IMR-90 (cell line): Measurements from ENCODE around the gene CDH23. TPM values are rescaled to one million over a fixed set of nuclear protein-coding genes. Genes with fewer than 3 reads are reported as not detected.
A peak's percentile ranks its signal among the peaks of the same experiment; 100 is the strongest.

Source experiments
- ATAC-seq: fragments of 200-7000 bp; cut with Tn5 transposase; 2 replicates; pipeline ENCODE4 v1.9.1; 2020; ENCODE audit warnings: low read depth, mild to moderate bottlenecking, moderate library complexity
- BruUV-seq: library from RNA; stranded (reverse); fragments of 400-500 nt; replicated peaks from 2 replicates; lab custom pipeline; 2021; lab: Mats Ljungman, UMichigan
- CTCF ChIA-PET: fragments of 300-600 bp; formaldehyde crosslinking; extraction: SDS; loops from one replicate; lab custom pipeline; 2021; ENCODE audit warnings: antibody characterized with exemption; lab: Yijun Ruan, JAX
- POLR2A ChIA-PET: fragments of 300-600 bp; sonication (Branson Sonifier 250); formaldehyde crosslinking; loops from one replicate; lab custom pipeline; 2022; ENCODE audit warnings: antibody characterized with exemption; ENCODE audit not compliant: unreplicated experiment; lab: Charles Lee
- DNase-seq: peaks from one replicate; pipeline ENCODE4 v3.0.0; 2013
- H2AFZ ChIP-seq: replicated peaks from 2 replicates; pipeline ENCODE3; 2013; ENCODE audit warnings: low read length, mild to moderate bottlenecking; ENCODE audit not compliant: poor library complexity
- H2AK5ac ChIP-seq: 2 replicates; pipeline ENCODE4 v1.6.1; 2013; ENCODE audit warnings: low read depth, low read length, inconsistent platforms
- H2AK9ac ChIP-seq: replicated peaks from 2 replicates; pipeline ENCODE3; 2013; ENCODE audit warnings: mild to moderate bottlenecking, low read depth, low read length, moderate library complexity; ENCODE audit not compliant: poor library complexity
- H2BK120ac ChIP-seq: 2 replicates; pipeline ENCODE4 v1.6.1; 2013; ENCODE audit warnings: low read depth, low read length, inconsistent platforms
- H2BK15ac ChIP-seq: 3 replicates; pipeline ENCODE4 v1.6.1; 2013; ENCODE audit warnings: low read depth, low read length, inconsistent platforms
- H2BK20ac ChIP-seq: 2 replicates; pipeline ENCODE4 v1.6.1; 2013; ENCODE audit warnings: low read depth, mild to moderate bottlenecking, inconsistent platforms, low read length, moderate library complexity
- H2BK5ac ChIP-seq: 2 replicates; pipeline ENCODE4 v1.6.1; 2013; ENCODE audit warnings: mild to moderate bottlenecking, low read depth, low read length, inconsistent platforms; ENCODE audit not compliant: poor library complexity, severe bottlenecking
- H3K14ac ChIP-seq: replicated peaks from 2 replicates; pipeline ENCODE4 v1.6.1; 2013; ENCODE audit warnings: low read depth, low read length, inconsistent platforms
- H3K18ac ChIP-seq: 2 replicates; pipeline ENCODE4 v1.6.1; 2013; ENCODE audit warnings: low read depth, low read length, control low read depth
- H3K23ac ChIP-seq: 2 replicates; pipeline ENCODE4 v1.6.1; 2013; ENCODE audit warnings: low read depth, low read length, inconsistent platforms
- H3K27ac ChIP-seq: 2 replicates; pipeline ENCODE4 v1.5.1; 2013; ENCODE audit warnings: mild to moderate bottlenecking, control low read depth, low read length; ENCODE audit not compliant: insufficient read depth
- H3K27me3 ChIP-seq: 2 replicates; pipeline ENCODE4 v1.6.1; 2013; ENCODE audit warnings: low read length; ENCODE audit not compliant: control insufficient read depth, insufficient read depth
- H3K36me3 ChIP-seq: 2 replicates; pipeline ENCODE4 v1.6.1; 2013; ENCODE audit warnings: low read length, mixed read lengths; ENCODE audit not compliant: control insufficient read depth, insufficient read depth
- H3K4ac ChIP-seq: 2 replicates; pipeline ENCODE4 v1.6.1; 2013; ENCODE audit warnings: low read depth, low read length, inconsistent platforms
- H3K4me1 ChIP-seq: 2 replicates; pipeline ENCODE4 v1.6.1; 2013; ENCODE audit warnings: low read length, mixed read lengths; ENCODE audit not compliant: control insufficient read depth, insufficient read depth
- H3K4me2 ChIP-seq: 2 replicates; pipeline ENCODE4 v1.6.1; 2013; ENCODE audit warnings: low read depth, mild to moderate bottlenecking, control low read depth, low read length, moderate library complexity
- H3K4me3 ChIP-seq: 2 replicates; pipeline ENCODE4 v1.5.1; 2013; ENCODE audit warnings: low read depth, mild to moderate bottlenecking, control low read depth, low read length, moderate library complexity; ENCODE audit not compliant: insufficient read depth
- H3K56ac ChIP-seq: 2 replicates; pipeline ENCODE4 v1.6.1; 2013; ENCODE audit warnings: low read length, inconsistent platforms; ENCODE audit not compliant: insufficient read depth; ENCODE audit errors: extremely low read depth
- H3K79me1 ChIP-seq, 2 experiments: 2 replicates each; pipeline ENCODE4 v1.6.1; 2013; ENCODE audit warnings: low read length in 2 of 2, inconsistent platforms in 1 of 2, low read depth in 1 of 2
- H3K9ac ChIP-seq: 2 replicates; pipeline ENCODE4 v1.6.1; 2013; ENCODE audit warnings: low read depth, low read length, control low read depth
- H3K9me1 ChIP-seq: 2 replicates; pipeline ENCODE4 v1.6.1; 2013; ENCODE audit warnings: low read length, inconsistent platforms; ENCODE audit not compliant: insufficient read depth
- H3K9me3 ChIP-seq: 2 replicates; pipeline ENCODE4 v1.6.1; 2013; ENCODE audit warnings: low read length; ENCODE audit not compliant: control insufficient read depth, insufficient read depth
- H4K20me1 ChIP-seq: 2 replicates; pipeline ENCODE4 v1.6.1; 2013; ENCODE audit warnings: low read length, inconsistent platforms; ENCODE audit not compliant: insufficient read depth
- H4K5ac ChIP-seq: 2 replicates; pipeline ENCODE4 v1.6.1; 2013; ENCODE audit warnings: mild to moderate bottlenecking, low read depth, low read length, control low read depth
- H4K8ac ChIP-seq, 2 experiments: 2 replicates each; pipeline ENCODE4 v1.6.1; 2013; ENCODE audit warnings: low read depth in 2 of 2, low read length in 2 of 2, control low read depth in 1 of 2, inconsistent platforms in 1 of 2
- H4K91ac ChIP-seq: 2 replicates; pipeline ENCODE4 v1.6.1; 2013; ENCODE audit warnings: low read depth, low read length, inconsistent platforms; ENCODE audit not compliant: insufficient read depth
- BHLHE40 ChIP-seq: fragments of 150-350 bp; IDR thresholded peaks from 2 replicates; pipeline ENCODE4 v1.6.1; 2016; ENCODE audit warnings: mild to moderate bottlenecking, low read depth, low read length
- CEBPB ChIP-seq: IDR thresholded peaks from 2 replicates; pipeline ENCODE4 v1.6.1; 2012; ENCODE audit warnings: low read depth, low read length, improper control_type of control experiment
- CHD1 ChIP-seq: IDR thresholded peaks from 2 replicates; pipeline ENCODE4 v1.6.1; 2012; ENCODE audit warnings: low read depth, low read length, improper control_type of control experiment
- FOS ChIP-seq: fragments of 150-350 bp; IDR thresholded peaks from 2 replicates; pipeline ENCODE4 v1.6.1; 2016; ENCODE audit warnings: low read depth, low read length
- MAFK ChIP-seq: IDR thresholded peaks from 2 replicates; pipeline ENCODE4 v1.6.1; 2012; ENCODE audit warnings: low read depth, low read length, improper control_type of control experiment
- MAZ ChIP-seq: IDR thresholded peaks from 2 replicates; pipeline ENCODE4 v1.6.1; 2012; ENCODE audit warnings: low read depth, mild to moderate bottlenecking, low read length, improper control_type of control experiment, moderate library complexity, borderline replicate concordance
- MXI1 ChIP-seq: IDR thresholded peaks from 2 replicates; pipeline ENCODE4 v1.6.1; 2012; ENCODE audit warnings: low read depth, mild to moderate bottlenecking, low read length, moderate library complexity, borderline replicate concordance
- NFE2L2 ChIP-seq: fragments of 150-350 bp; IDR thresholded peaks from 2 replicates; pipeline ENCODE4 v1.6.1; 2016; ENCODE audit warnings: low read depth, mild to moderate bottlenecking, low read length
- POLR2A ChIP-seq: IDR thresholded peaks from 2 replicates; pipeline ENCODE4 v1.6.1; 2012; ENCODE audit warnings: mild to moderate bottlenecking, low read depth, low read length
- RAD21 ChIP-seq: IDR thresholded peaks from 2 replicates; pipeline ENCODE4 v1.6.1; 2012; ENCODE audit warnings: low read length, improper control_type of control experiment
- RCOR1 ChIP-seq: IDR thresholded peaks from 2 replicates; pipeline ENCODE4 v1.6.1; 2012; ENCODE audit warnings: mild to moderate bottlenecking, low read length, improper control_type of control experiment; ENCODE audit not compliant: insufficient replicate concordance
- RFX5 ChIP-seq: IDR thresholded peaks from 2 replicates; pipeline ENCODE4 v1.8.0; 2012; ENCODE audit warnings: low read depth, mild to moderate bottlenecking, low read length, moderate library complexity
- SMC3 ChIP-seq: fragments of 150-350 bp; IDR thresholded peaks from 2 replicates; pipeline ENCODE4 v1.6.1; 2016; ENCODE audit warnings: low read depth, mild to moderate bottlenecking, antibody characterized with exemption, low read length, moderate library complexity
- WGBS, 2 experiments: methylation state at CpG; one replicate each; pipeline versions ENCODE4 v1.1.5 to v1.1.7; 2013; ENCODE audit warnings: missing lambda C conversion rate in 2 of 2; ENCODE audit not compliant: insufficient read length in 1 of 2; ENCODE audit errors: extremely low coverage in 2 of 2; 5-methylcytosine and 5-hydroxymethylcytosine counted together
- dilution Hi-C: fragments of 300-500 bp; cut with HindIII; formaldehyde crosslinking; loops from one replicate; pipeline ENCODE4 v1.14.3; 2018; ENCODE audit warnings: low sequenced_read_pairs; ENCODE audit not compliant: unreplicated experiment
- in situ Hi-C: fragments of 300-500 bp; cut with MboI; formaldehyde crosslinking; loops from 3 replicates; pipeline ENCODE4 v1.14.3; 2019; ENCODE audit warnings: low sequenced_read_pairs, inconsistent platforms, mixed read lengths
- intact Hi-C: fragments of 100-400 bp; cut with micrococcal nuclease; formaldehyde crosslinking; loops from 2 replicates; pipeline ENCODE4 v1.10.0; 2022
- polyA plus RNA-seq, 3 experiments: library from polyadenylated mRNA; depleted of rRNA; stranded (reverse); fragments of >200 nt; gene quantifications; 2 replicates each; pipeline ENCODE4 v1.2.3, GENCODE V29; 2012; ENCODE audit warnings: low replicate concordance in 1 of 3
- total RNA-seq: library from RNA; depleted of rRNA; stranded (reverse); fragments of >200 nt; gene quantifications from 2 replicates; pipeline ENCODE4 v1.2.3, GENCODE V29; 2012
- TF ChIP-seq, protein P1 (sequence below): fragments of 150-350 bp; IDR thresholded peaks from 2 replicates; pipeline ENCODE4 v1.6.1; 2017; ENCODE audit warnings: mild to moderate bottlenecking, antibody characterized with exemption, low read length, low read depth
- TF ChIP-seq, protein P2 (sequence below): conservative IDR thresholded peaks from 2 replicates; pipeline ENCODE4 v1.5.1; 2012; ENCODE audit warnings: mild to moderate bottlenecking, low read depth, low read length, improper control_type of control experiment
- TF ChIP-seq, protein P3 (sequence below): fragments of 150-350 bp; IDR thresholded peaks from 2 replicates; pipeline ENCODE4 v1.6.1; 2016; ENCODE audit warnings: low read depth, mild to moderate bottlenecking, low read length, moderate library complexity, borderline replicate concordance

Gene CDH23
- total and polyA plus RNA-seq, 2 of the 4 experiments (the other 2 are of a cell fraction), result under 0.01 to 0.03 TPM

DNA sequence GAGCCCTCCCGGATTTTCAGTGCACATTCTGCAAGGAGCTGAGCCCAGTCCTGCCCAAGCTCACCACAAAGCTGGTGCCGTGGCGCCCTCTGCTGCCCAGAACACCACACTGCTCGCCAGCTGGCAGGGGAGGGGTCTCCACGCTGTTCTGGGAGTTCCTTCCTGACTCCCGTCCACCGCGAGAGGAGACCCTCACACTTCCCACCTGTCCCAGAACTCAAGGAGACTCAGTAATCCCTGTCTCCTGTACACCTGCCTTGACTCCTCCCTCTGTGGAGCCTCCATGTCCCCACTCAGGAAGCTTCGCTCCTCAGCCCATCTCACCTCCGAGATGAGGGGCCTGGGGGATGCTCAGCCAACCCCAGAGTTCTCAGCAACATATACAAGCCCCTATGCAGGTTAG is 311.6 kb downstream of the CDH23 start:
- in situ Hi-C loops (no loop called here), intact Hi-C loops (loop anchor here (1.0 kb wide), 1 partner anchor 324 kb away; no protein-coding TSS in a partner anchor), dilution Hi-C loops (no loop called here)
- no peak overlapping the region for H4K8ac ChIP-seq
- H4K91ac ChIP-seq, result no peak overlapping the region
- POLR2A ChIA-PET, result no interaction called here
- 0% methylated on average over 1 of the region's 10 CpGs; no CpG with 5 or more reads in 1 of the 2 experiments for WGBS, 2 experiments
- no peak overlapping the region for H3K56ac ChIP-seq
- H3K4ac ChIP-seq, result no peak overlapping the region
- no peak overlapping the region for H2BK5ac ChIP-seq
- no peak overlapping the region for H3K9ac ChIP-seq
- no peak overlapping the region for H2AK9ac ChIP-seq
- ATAC-seq (peak; percentile 72), DNase-seq (no peak)
- no peak overlapping the region for H3K27ac ChIP-seq
- no peak overlapping the region for H3K4me2 ChIP-seq
- H3K36me3 ChIP-seq, result no peaks in the 10 kb centered on the region
- no peaks in the 10 kb centered on the region for H4K20me1 ChIP-seq
- no peak overlapping the region for H2BK15ac ChIP-seq
- TF ChIP-seq FOS (no peak), CHD1 (no peak), CEBPB (no peak), NFE2L2 (no peak), POLR2A (no peak), RFX5 (no peak), MAFK (no peak), MXI1 (no peak), MAZ (no peak), RCOR1 (no peak), RAD21 (peak; percentile 73), SMC3 (peak; percentile 54), BHLHE40 (no peak)
- TF ChIP-seq, protein P1, sequence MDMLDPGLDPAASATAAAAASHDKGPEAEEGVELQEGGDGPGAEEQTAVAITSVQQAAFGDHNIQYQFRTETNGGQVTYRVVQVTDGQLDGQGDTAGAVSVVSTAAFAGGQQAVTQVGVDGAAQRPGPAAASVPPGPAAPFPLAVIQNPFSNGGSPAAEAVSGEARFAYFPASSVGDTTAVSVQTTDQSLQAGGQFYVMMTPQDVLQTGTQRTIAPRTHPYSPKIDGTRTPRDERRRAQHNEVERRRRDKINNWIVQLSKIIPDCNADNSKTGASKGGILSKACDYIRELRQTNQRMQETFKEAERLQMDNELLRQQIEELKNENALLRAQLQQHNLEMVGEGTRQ, result no peak
- TF ChIP-seq, protein P2, sequence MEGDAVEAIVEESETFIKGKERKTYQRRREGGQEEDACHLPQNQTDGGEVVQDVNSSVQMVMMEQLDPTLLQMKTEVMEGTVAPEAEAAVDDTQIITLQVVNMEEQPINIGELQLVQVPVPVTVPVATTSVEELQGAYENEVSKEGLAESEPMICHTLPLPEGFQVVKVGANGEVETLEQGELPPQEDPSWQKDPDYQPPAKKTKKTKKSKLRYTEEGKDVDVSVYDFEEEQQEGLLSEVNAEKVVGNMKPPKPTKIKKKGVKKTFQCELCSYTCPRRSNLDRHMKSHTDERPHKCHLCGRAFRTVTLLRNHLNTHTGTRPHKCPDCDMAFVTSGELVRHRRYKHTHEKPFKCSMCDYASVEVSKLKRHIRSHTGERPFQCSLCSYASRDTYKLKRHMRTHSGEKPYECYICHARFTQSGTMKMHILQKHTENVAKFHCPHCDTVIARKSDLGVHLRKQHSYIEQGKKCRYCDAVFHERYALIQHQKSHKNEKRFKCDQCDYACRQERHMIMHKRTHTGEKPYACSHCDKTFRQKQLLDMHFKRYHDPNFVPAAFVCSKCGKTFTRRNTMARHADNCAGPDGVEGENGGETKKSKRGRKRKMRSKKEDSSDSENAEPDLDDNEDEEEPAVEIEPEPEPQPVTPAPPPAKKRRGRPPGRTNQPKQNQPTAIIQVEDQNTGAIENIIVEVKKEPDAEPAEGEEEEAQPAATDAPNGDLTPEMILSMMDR, result peak; percentile 62
- TF ChIP-seq, protein P3, sequence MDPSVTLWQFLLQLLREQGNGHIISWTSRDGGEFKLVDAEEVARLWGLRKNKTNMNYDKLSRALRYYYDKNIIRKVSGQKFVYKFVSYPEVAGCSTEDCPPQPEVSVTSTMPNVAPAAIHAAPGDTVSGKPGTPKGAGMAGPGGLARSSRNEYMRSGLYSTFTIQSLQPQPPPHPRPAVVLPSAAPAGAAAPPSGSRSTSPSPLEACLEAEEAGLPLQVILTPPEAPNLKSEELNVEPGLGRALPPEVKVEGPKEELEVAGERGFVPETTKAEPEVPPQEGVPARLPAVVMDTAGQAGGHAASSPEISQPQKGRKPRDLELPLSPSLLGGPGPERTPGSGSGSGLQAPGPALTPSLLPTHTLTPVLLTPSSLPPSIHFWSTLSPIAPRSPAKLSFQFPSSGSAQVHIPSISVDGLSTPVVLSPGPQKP, result no peak
- no peak overlapping the region for H3K18ac ChIP-seq
- no peaks in the 10 kb centered on the region for H3K9me1 ChIP-seq
- no peak overlapping the region for H3K23ac ChIP-seq
- H3K4me1 ChIP-seq, result peaks cover 3% of the 10 kb centered on the region; the same call in 1 of the 2 replicates
- no peaks in the 10 kb centered on the region for H3K79me1 ChIP-seq
- no peak overlapping the region for H4K5ac ChIP-seq
- no peak overlapping the region for H2AK5ac ChIP-seq
- no peak overlapping the region for H3K14ac ChIP-seq
- CTCF ChIA-PET, result interaction anchor here (0.6 to 1.8 kb wide), 5 partner anchors 10 to 395 kb away, joined by 3 to 6 read pairs (median 3); no protein-coding TSS in a partner anchor
- BruUV-seq, result no TSS peak
- no peak overlapping the region for H3K4me3 ChIP-seq
- H3K9me3 ChIP-seq, result peaks cover 2% of the 10 kb centered on the region; the same call in 1 of the 2 replicates
- no peak overlapping the region for H2BK20ac ChIP-seq
- H2AFZ ChIP-seq, result peak overlapping the region; percentile 70
- peaks cover 27% of the 10 kb centered on the region for H3K27me3 ChIP-seq
- no peak overlapping the region for H2BK120ac ChIP-seq
